ENCODE results near the gene STK4. TPM values are rescaled to one million over a fixed set of nuclear protein-coding genes. Genes with fewer than 3 reads are reported as not detected.

STK4 gene
- 27.8 TPM for polyA plus RNA-seq (2012; ENCODE audit: low read depth, missing spikeins)

DNA sequence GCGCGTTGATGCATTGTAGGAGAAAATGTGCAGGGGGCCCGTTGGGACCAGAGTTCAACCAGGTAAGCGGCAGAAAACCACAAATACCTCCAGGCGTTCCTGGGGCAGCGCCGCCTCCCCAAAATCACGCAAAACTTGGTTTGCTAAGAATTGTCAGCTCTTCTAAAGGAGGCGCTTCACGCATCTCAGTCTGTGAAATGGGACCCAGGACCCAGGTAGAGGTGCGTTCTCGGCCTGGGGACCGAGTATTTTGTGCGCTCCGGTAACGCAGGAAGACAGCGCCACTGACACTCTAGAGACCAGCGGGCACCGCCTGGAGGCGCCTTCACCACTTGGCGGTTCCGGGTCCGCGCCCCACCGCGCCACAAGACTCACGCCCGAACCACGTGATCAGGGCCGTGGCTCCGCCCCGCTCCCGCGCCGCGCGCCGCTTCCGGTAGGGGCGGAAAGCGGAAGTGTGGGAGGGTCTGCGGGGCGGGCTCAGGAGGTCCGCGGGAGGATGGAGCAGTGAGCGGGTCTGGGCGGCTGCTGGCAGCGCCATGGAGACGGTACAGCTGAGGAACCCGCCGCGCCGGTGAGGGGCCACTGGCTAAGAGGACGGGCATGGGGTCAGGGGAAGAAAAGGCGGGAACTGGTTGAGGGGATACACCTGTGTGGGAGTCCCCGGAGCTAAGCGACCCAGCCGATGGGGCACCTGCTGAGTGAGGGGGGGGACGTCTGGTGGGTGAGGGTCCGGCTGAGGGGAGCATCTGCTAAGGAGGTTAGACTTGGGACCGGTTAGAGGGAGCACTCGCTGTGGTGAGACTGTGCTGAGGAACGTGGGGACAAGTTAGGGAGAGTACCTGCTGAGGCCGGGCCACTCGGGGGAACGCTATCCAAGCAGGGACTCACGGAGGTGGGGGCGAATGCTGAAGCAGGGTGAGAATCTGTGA is at the start of gene STK4:
Gene STK4, plus strand, starts transcription at position 483 of the 932 bp plus-strand sequence. Its CDS starts 57 bp downstream, at position 540.
- peak; percentile 95 for FAIRE-seq
- TF ChIP-seq SPI1 (IDR thresholded peaks at IDR 0.05; ENCODE audit: low read depth, low read length) (peak; percentile 93), PAX5 (IDR thresholded peaks at IDR 0.05; ENCODE audit: insufficient read depth, low read length, severe bottlenecking) (peak; percentile 62), POLR2AphosphoS5 (IDR thresholded peaks at IDR 0.05; ENCODE audit: low read depth, low read length) (peak; percentile 86; the same call in 1 of the 2 replicates), POU2F2 (IDR thresholded peaks at IDR 0.05; ENCODE audit: low read depth, low read length) (no peak), POLR2A (IDR thresholded peaks at IDR 0.05; ENCODE audit: low read depth, low read length) (peak; percentile 88), TAF1 (IDR thresholded peaks at IDR 0.05; ENCODE audit: low read depth, low read length) (peak; percentile 80)

DNA sequence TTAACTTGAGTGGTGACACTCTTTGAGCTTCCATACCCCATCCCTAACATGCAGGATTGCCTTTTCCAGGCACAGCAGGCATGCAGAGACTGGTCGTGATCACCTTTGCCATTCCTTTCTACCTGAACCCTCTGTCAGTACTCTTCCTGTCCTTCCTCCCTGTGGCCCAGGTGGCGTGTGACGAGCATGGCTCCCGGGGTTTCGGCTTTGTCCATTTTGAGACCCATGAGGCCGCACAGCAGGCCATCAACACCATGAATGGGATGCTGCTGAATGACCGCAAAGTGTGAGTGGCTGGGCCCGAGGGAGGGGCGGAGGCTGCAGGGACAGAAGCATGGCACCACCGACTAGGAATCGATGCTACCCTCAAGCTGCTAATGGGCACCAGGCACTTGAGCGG is 49.7 kb upstream of the STK4 start:
- TF ChIP-seq POU2F2 (IDR thresholded peaks at IDR 0.05; ENCODE audit: low read depth, low read length): no peak
- no peak for TF ChIP-seq PAX5 (IDR thresholded peaks at IDR 0.05; ENCODE audit: insufficient read depth, low read length, severe bottlenecking)
- TF ChIP-seq POLR2A (IDR thresholded peaks at IDR 0.05; ENCODE audit: low read depth, low read length): no peak
- no peak for TF ChIP-seq SPI1 (IDR thresholded peaks at IDR 0.05; ENCODE audit: low read depth, low read length)
- TF ChIP-seq TAF1 (IDR thresholded peaks at IDR 0.05; ENCODE audit: low read depth, low read length): no peak
- TF ChIP-seq POLR2AphosphoS5 (IDR thresholded peaks at IDR 0.05; ENCODE audit: low read depth, low read length): no peak
- DNase-seq (ENCODE audit: insufficient read length, low spot score) (no peak), FAIRE-seq (no peak)

More for the DNA sequence above, at the start of gene STK4:
- DNase-seq (ENCODE audit: insufficient read length, low spot score): peak; percentile 69

DNA sequence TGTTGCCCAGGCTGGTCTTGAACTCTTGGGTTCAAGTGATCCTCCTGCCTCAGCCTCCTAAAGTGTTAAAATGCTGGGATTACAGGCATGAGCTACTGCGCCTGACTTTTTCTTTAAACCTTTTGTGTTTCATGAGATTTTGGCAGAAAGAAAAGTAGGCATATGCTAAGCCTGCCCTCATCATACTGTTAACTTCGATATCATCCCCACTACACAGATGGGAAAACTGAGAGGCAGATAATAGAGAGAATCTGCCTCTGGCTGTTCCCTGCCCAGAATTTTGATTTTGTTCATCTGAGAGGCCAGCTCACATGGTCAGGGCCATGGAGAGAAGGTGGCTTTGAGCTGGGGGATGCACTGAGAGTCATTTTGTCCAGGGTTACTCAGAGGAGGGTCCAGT is 48.9 kb upstream of the STK4 start:
- TF ChIP-seq POLR2AphosphoS5 (IDR thresholded peaks at IDR 0.05; ENCODE audit: low read depth, low read length): no peak
- no peak for TF ChIP-seq POLR2A (IDR thresholded peaks at IDR 0.05; ENCODE audit: low read depth, low read length)
- no peak for TF ChIP-seq PAX5 (IDR thresholded peaks at IDR 0.05; ENCODE audit: insufficient read depth, low read length, severe bottlenecking)
- no peak for TF ChIP-seq SPI1 (IDR thresholded peaks at IDR 0.05; ENCODE audit: low read depth, low read length)
- no peak for FAIRE-seq
- no peak for DNase-seq (ENCODE audit: insufficient read length, low spot score)

DNA sequence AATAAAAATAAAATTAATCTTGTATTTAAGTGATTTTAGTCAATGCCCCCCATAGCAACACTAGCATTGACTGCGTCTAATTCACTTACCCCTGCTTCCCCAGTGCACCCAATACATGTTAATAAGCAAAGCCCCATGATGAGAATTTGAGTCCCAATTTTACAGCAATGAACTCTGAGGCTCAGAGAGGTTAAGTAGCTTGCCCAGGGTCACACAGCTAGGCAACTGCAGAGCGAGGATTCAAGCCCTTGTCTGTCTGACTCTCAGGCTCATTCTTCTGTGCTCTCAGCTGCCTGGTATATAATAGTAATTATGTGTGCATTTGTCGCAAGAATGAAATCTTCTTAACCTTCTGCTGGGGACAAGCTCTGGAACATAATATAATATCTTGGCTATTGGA is 48.0 kb upstream of the STK4 start:
- FAIRE-seq: no peak
- no peak for DNase-seq (ENCODE audit: insufficient read length, low spot score)
- TF ChIP-seq POU2F2 (IDR thresholded peaks at IDR 0.05; ENCODE audit: low read depth, low read length) (no peak), POLR2A (IDR thresholded peaks at IDR 0.05; ENCODE audit: low read depth, low read length) (no peak), TAF1 (IDR thresholded peaks at IDR 0.05; ENCODE audit: low read depth, low read length) (no peak), POLR2AphosphoS5 (IDR thresholded peaks at IDR 0.05; ENCODE audit: low read depth, low read length) (no peak), PAX5 (IDR thresholded peaks at IDR 0.05; ENCODE audit: insufficient read depth, low read length, severe bottlenecking) (no peak), SPI1 (IDR thresholded peaks at IDR 0.05; ENCODE audit: low read depth, low read length) (no peak)

DNA sequence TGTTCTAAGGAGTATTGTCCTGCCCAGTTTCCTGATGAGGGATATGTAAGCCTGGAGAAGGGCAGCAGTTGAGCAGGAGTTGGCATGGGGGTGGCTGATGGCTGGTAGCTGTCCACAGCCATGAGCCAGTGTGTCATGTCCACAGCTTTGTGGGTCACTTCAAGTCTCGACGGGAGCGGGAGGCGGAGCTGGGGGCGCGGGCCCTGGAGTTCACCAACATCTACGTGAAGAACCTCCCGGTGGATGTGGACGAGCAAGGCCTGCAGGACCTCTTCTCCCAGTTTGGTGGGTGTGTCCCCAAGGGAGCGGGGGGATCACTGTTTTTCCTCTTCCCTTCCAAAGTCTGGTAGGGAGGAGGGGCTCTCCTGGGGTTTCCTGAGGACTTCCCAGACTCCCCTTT is 47.6 kb upstream of the STK4 start:
- DNase-seq (ENCODE audit: insufficient read length, low spot score) (no peak), FAIRE-seq (no peak)
- TF ChIP-seq POLR2A (IDR thresholded peaks at IDR 0.05; ENCODE audit: low read depth, low read length): no peak

DNA sequence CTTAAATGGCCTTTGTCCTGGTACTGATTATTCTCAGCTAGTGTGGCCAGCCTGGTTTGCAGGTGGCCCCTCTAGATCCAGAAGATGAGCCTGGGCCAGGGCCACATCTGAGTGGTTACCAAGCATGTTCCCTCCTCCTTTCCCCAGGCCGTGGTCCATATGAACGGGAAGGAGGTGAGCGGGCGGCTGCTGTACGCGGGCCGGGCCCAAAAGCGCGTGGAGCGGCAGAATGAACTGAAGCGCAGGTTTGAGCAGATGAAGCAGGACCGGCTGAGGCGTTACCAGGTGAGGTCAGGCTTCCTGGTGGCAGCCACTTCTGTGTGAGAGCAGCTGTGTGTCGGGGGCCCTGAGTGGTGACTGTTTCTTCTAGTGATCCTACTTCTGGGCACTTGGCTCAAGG is 44.9 kb upstream of the STK4 start:
- DNase-seq (ENCODE audit: insufficient read length, low spot score) (no peak), FAIRE-seq (no peak)
- no peak for TF ChIP-seq POU2F2 (IDR thresholded peaks at IDR 0.05; ENCODE audit: low read depth, low read length)
- TF ChIP-seq TAF1 (IDR thresholded peaks at IDR 0.05; ENCODE audit: low read depth, low read length): no peak
- TF ChIP-seq PAX5 (IDR thresholded peaks at IDR 0.05; ENCODE audit: insufficient read depth, low read length, severe bottlenecking): no peak
- no peak for TF ChIP-seq SPI1 (IDR thresholded peaks at IDR 0.05; ENCODE audit: low read depth, low read length)
- TF ChIP-seq POLR2AphosphoS5 (IDR thresholded peaks at IDR 0.05; ENCODE audit: low read depth, low read length): no peak
- TF ChIP-seq POLR2A (IDR thresholded peaks at IDR 0.05; ENCODE audit: low read depth, low read length): no peak

DNA sequence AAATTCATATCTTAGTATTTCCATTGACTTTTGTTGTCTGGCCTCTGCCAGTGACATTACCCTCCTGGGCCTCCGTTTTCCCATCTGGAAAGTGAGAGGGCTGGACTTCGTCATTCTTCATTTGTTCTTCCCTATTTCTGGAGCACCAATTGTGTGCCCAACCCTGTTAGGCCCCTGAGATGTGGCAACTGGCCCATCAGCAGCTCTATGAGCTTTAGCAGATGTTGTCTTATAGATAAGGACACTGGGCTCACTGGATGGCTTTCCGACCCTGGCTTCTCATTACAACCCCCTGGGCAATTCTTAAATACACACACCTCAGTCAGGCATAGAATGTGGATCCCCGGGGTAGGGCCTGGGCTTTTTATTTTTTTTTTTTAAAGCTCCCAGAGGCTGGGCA is 41.8 kb upstream of the STK4 start:
- no peak for TF ChIP-seq POLR2AphosphoS5 (IDR thresholded peaks at IDR 0.05; ENCODE audit: low read depth, low read length)
- TF ChIP-seq PAX5 (IDR thresholded peaks at IDR 0.05; ENCODE audit: insufficient read depth, low read length, severe bottlenecking): no peak
- no peak for TF ChIP-seq POU2F2 (IDR thresholded peaks at IDR 0.05; ENCODE audit: low read depth, low read length)
- no peak for TF ChIP-seq POLR2A (IDR thresholded peaks at IDR 0.05; ENCODE audit: low read depth, low read length)
- no peak for TF ChIP-seq SPI1 (IDR thresholded peaks at IDR 0.05; ENCODE audit: low read depth, low read length)
- no peak for TF ChIP-seq TAF1 (IDR thresholded peaks at IDR 0.05; ENCODE audit: low read depth, low read length)
- DNase-seq (ENCODE audit: insufficient read length, low spot score): no peak
- FAIRE-seq: no peak

DNA sequence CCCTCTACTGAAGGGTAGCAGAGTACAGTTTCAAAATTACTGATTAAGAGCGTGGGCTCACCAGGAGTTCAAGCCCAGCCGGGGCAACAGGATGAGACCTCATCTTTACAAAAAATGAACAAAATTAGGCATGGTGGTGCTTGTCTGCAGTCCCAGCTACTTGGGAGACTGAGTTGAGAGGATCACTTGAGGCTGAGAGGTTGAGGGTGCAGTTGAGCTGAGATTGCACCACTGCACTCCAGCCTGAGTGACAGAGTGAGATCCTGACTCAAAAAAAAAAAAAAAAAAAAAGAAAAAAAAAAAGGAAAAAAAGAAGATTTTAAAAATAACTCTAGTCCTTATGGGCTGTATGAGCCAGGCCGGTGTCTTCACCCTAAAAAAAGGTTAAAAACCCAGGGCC is 37.7 kb upstream of the STK4 start:
- TF ChIP-seq TAF1 (IDR thresholded peaks at IDR 0.05; ENCODE audit: low read depth, low read length): no peak
- no peak for TF ChIP-seq POLR2AphosphoS5 (IDR thresholded peaks at IDR 0.05; ENCODE audit: low read depth, low read length)
- no peak for TF ChIP-seq PAX5 (IDR thresholded peaks at IDR 0.05; ENCODE audit: insufficient read depth, low read length, severe bottlenecking)
- no peak for TF ChIP-seq POLR2A (IDR thresholded peaks at IDR 0.05; ENCODE audit: low read depth, low read length)
- no peak for TF ChIP-seq SPI1 (IDR thresholded peaks at IDR 0.05; ENCODE audit: low read depth, low read length)
- no peak for TF ChIP-seq POU2F2 (IDR thresholded peaks at IDR 0.05; ENCODE audit: low read depth, low read length)
- FAIRE-seq (no peak), DNase-seq (ENCODE audit: insufficient read length, low spot score) (no peak)

DNA sequence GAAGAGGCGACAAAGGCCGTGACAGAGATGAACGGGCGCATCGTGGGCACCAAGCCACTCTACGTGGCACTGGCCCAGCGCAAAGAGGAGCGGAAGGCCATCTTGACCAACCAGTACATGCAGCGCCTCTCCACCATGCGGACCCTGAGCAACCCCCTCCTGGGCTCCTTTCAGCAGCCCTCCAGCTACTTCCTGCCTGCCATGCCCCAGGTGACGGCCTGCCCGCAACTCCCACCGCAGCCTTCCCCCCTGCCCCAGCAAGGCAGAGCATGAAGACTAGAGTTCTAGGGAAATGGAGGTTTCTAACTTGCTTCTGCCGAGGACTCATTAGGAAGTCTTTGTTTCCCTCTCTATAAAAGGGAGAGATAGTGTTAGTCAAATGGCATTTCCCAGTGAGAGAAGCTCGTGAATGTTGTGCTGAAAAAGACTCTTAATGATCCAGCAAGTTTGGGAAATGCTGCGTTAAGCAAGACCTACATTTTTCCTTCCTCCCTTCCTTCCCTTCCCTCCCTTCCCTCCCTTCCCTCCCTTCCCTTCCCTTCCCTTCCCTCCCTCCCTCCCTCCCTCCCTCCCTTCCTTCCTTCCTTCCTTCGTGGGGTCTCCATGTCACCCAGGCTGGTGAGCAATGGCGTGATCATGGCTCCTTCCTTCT is 35.7 kb upstream of the STK4 start:
- FAIRE-seq: no peak
- DNase-seq (ENCODE audit: insufficient read length, low spot score): no peak
- no peak for TF ChIP-seq POLR2A (IDR thresholded peaks at IDR 0.05; ENCODE audit: low read depth, low read length)

DNA sequence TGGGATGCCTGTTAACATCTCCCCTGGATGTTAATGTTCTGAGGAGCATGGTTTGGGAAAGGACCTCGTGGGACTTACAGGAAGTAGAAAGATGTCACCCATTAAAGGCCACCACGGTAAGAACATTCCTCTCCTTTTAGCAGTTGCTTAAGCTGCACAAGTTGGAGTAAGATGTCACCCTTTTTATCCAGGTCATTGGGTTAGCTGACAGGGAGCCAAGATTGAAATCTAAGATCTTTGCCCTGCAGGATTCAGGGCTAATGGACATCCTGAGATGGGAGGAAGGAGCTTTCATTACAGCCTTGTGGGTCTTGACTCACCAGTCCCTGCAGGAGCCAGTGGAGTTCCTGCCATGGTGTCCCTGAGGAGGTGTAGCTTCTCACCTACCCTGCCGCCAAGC is 34.4 kb upstream of the STK4 start:
- TF ChIP-seq PAX5 (IDR thresholded peaks at IDR 0.05; ENCODE audit: insufficient read depth, low read length, severe bottlenecking) (no peak), POLR2AphosphoS5 (IDR thresholded peaks at IDR 0.05; ENCODE audit: low read depth, low read length) (no peak), POLR2A (IDR thresholded peaks at IDR 0.05; ENCODE audit: low read depth, low read length) (no peak)
- FAIRE-seq (no peak), DNase-seq (ENCODE audit: insufficient read length, low spot score) (no peak)
